HG03196 (cell line): Measurements from ENCODE around the gene NAV1.

Experiments used
- ATAC-seq: cut with Tn5 transposase; IDR thresholded peaks from one replicate; pipeline ENCODE4 v1.9.1; 2021; ENCODE audit not compliant: unreplicated experiment

NAV1 gene

GRCh38 chr1:201525193-201525778 lies 13.6 kb upstream of the NAV1 start:
- ATAC-seq = no peak

- no peak for ATAC-seq
These were observed 11.0 kb upstream of the NAV1 start for GRCh38 chr1:201527879-201528278.

GRCh38 chr1:201528631-201529252 lies 10.2 kb upstream of the NAV1 start:
- ATAC-seq = no peak

- ATAC-seq = no peak
These were observed 8.0 kb upstream of the NAV1 start for GRCh38 chr1:201530741-201531531.

- ATAC-seq = no peak
These were observed 7.1 kb upstream of the NAV1 start for GRCh38 chr1:201531551-201532425.

GRCh38 chr1:201533836-201534235 lies 5.1 kb upstream of the NAV1 start:
- no peak for ATAC-seq

GRCh38 chr1:201535046-201535918 lies 3.6 kb upstream of the NAV1 start:
- no peak for ATAC-seq

- no peak for ATAC-seq
These were observed 3.0 kb upstream of the NAV1 start for GRCh38 chr1:201535919-201536245.

GRCh38 chr1:201536558-201536957 lies 2.4 kb upstream of the NAV1 start:
- ATAC-seq = no peak

GRCh38 chr1:201537028-201537427 lies 1.9 kb upstream of the NAV1 start:
- no peak for ATAC-seq

- no peak for ATAC-seq
These were observed 1.5 kb upstream of the NAV1 start for GRCh38 chr1:201537467-201537866.

- no peak for ATAC-seq
These were observed 876 bp upstream of the NAV1 start for GRCh38 chr1:201537891-201538611.

- ATAC-seq = no peak
These were observed 869 bp downstream of the NAV1 start for GRCh38 chr1:201539561-201540431.

GRCh38 chr1:201540846-201541735 lies 2.2 kb downstream of the NAV1 start:
- ATAC-seq = no peak

- no peak for ATAC-seq
These were observed 3.5 kb downstream of the NAV1 start for GRCh38 chr1:201542309-201543035.

- ATAC-seq = no peak
These were observed 5.1 kb downstream of the NAV1 start for GRCh38 chr1:201543871-201544642.
